GM21360 (cell line): ENCODE data around the gene TMEM238L.

Source experiments
- ATAC-seq: cut with Tn5 transposase; IDR thresholded peaks from one replicate; pipeline ENCODE4 v1.9.1; 2021; ENCODE audit warnings: mild to moderate bottlenecking, moderate library complexity; ENCODE audit not compliant: unreplicated experiment

Gene TMEM238L

DNA sequence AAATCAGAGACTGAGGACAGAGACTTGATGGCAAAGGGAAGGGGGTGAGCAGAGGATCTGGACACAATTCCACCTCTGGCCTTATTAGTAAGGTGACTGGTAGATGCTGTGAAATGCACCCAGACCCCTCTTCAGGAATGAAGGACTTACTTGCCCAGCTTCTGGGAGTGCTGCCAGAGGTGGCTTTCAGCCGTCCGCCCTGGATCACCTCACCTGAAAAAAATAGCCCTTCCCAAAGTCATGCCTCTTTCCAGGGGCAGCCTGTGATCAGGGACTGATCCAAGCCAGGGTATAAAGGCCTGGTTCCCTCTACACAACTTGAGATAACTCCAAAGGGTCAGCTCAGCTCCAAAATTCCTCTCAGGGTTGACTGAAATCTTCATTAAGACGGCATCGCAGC, 53.7 kb downstream of the TMEM238L start:
- no peak for ATAC-seq

DNA sequence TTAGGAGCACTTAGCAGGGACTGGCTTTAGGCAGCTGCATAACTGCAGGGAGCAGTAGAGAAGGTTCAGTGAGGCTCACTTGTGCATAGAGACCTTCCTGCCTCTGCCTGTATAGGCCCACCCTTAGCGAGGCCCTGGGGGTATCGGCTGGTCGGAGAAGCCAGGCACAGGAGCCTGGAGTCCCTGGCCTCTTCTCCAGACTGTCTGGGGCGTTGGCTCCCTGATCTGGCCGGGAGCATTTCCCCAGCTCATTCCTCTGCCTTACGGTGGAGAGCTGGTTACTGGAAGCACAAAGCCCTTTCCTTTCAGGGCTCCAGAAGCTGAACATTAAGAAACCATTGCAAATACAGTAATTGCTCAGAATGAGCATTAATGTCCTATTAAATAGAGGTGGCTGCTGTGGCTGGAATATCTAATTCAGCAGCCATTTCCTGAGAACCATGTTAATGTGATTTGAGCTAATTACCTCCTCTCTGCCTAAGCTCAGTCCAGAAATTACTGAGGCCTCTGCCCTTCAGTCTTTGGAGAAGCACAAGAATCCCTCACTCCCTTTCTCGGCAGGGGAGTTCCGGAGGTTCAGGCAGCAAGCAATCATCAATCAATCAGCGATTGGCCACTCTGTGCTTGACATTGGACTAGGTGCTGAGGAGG, 55.2 kb downstream of the TMEM238L start:
- no peak for ATAC-seq

DNA sequence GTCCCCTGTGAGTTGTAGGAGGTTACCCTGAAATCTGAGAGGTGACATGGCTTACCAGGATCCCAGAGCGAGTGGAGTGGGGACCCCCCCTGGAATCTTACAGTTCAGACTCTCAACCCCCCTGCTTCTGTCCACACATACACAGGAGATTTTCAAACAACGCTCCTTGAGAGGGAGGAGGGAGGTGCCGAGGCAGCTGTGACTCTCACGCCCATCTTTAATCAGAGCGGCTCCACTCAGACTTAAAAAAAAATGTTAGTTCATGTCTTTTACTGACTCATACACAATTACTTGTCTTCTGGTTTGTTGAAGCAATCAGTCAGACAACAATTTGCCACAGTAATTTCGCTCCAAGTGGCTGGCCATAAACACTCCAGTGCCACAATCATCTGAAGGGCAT, 58.7 kb downstream of the TMEM238L start:
- ATAC-seq = no peak
